ENCODE results near the gene SNRNP48. TPM values are rescaled to one million over a fixed set of nuclear protein-coding genes. Genes with fewer than 3 reads are reported as not detected.

SNRNP48 gene
- total RNA-seq, 1 donor from 2014 or later: 8.6 TPM

DNA sequence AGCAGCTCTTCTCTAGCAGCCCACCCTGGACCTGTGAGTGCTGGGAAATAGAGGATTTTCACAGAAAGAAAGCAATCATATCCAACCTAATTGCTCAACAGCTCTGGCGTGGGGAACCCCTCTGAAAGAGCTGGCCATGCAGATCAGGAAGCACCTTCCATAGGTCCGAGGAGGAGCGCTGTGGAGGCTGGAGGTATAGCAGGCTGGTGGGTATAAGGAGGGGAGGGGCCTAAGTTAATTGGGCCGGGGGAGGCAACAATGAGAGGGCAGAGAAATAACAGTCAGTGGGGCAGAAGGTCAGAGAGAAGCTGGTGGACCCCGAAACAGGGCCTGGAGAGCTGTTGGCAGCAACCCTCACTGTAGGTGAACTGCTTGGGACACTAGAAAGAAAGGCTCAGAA is 40.8 kb downstream of the SNRNP48 start:
- TF ChIP-seq, protein P1, sequence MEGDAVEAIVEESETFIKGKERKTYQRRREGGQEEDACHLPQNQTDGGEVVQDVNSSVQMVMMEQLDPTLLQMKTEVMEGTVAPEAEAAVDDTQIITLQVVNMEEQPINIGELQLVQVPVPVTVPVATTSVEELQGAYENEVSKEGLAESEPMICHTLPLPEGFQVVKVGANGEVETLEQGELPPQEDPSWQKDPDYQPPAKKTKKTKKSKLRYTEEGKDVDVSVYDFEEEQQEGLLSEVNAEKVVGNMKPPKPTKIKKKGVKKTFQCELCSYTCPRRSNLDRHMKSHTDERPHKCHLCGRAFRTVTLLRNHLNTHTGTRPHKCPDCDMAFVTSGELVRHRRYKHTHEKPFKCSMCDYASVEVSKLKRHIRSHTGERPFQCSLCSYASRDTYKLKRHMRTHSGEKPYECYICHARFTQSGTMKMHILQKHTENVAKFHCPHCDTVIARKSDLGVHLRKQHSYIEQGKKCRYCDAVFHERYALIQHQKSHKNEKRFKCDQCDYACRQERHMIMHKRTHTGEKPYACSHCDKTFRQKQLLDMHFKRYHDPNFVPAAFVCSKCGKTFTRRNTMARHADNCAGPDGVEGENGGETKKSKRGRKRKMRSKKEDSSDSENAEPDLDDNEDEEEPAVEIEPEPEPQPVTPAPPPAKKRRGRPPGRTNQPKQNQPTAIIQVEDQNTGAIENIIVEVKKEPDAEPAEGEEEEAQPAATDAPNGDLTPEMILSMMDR (conservative IDR thresholded peaks at IDR 0.05; ENCODE audit: low read depth, low read length): no peak
- DNase-seq (ENCODE audit: low read depth): no peak
- no peak overlapping the region for H3K4me3 ChIP-seq (ENCODE audit: low read depth, low read length)

DNA sequence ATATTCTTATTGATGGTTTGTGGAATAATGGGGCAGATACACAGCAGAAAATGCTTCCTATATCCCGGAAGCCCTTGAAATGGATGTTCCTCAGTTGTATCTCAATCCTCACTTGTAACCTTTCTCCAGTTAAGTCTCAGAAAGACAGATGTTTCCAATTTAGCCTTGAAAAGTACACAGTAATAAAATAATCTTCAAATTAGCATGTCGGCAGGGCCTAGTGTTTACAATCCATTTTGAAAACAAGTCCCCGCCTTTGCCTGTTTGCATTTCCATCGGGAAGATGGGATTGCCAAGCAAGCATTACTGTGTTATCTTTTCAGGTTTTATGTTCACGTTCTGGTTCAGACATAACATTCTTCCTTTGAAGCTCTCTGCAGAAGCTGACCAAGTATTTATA is 41.5 kb downstream of the SNRNP48 start:
- no peak for DNase-seq (ENCODE audit: low read depth)
- TF ChIP-seq, protein P1 (conservative IDR thresholded peaks at IDR 0.05; ENCODE audit: low read depth, low read length): no peak
- H3K4me3 ChIP-seq (ENCODE audit: low read depth, low read length): no peak overlapping the region

- TF ChIP-seq, protein P1 (conservative IDR thresholded peaks at IDR 0.05; ENCODE audit: low read depth, low read length): no peak
- no peak overlapping the region for H3K4me3 ChIP-seq (ENCODE audit: low read depth, low read length)
- DNase-seq (ENCODE audit: low read depth): no peak
Observed at GRCh38 chr6:7632501-7633290, 42.7 kb downstream of the SNRNP48 start.

GRCh38 chr6:7633361-7633760 is 43.4 kb downstream of the SNRNP48 start:
- no peak for DNase-seq (ENCODE audit: low read depth)
- H3K4me3 ChIP-seq (ENCODE audit: low read depth, low read length): no peak overlapping the region
- TF ChIP-seq, protein P1 (conservative IDR thresholded peaks at IDR 0.05; ENCODE audit: low read depth, low read length): no peak

- TF ChIP-seq, protein P1 (conservative IDR thresholded peaks at IDR 0.05; ENCODE audit: low read depth, low read length): no peak
- DNase-seq (ENCODE audit: low read depth): no peak
- no peak overlapping the region for H3K4me3 ChIP-seq (ENCODE audit: low read depth, low read length)
Observed at GRCh38 chr6:7636151-7636550, 46.2 kb downstream of the SNRNP48 start.

- TF ChIP-seq, protein P1 (conservative IDR thresholded peaks at IDR 0.05; ENCODE audit: low read depth, low read length): no peak
- H3K4me3 ChIP-seq (ENCODE audit: low read depth, low read length): no peak overlapping the region
- peak; percentile 9 for DNase-seq (ENCODE audit: low read depth)
Observed at GRCh38 chr6:7637533-7637932, 47.5 kb downstream of the SNRNP48 start.

GRCh38 chr6:7639427-7639826 is 49.4 kb downstream of the SNRNP48 start:
- TF ChIP-seq, protein P1 (conservative IDR thresholded peaks at IDR 0.05; ENCODE audit: low read depth, low read length): no peak
- no peak for DNase-seq (ENCODE audit: low read depth)
- H3K4me3 ChIP-seq (ENCODE audit: low read depth, low read length): no peak overlapping the region

Measured in epithelial cell of proximal tubule (primary cell).